H1 (cell line): Measurements from ENCODE around the gene CAPN2. TPM values are rescaled to one million over a fixed set of nuclear protein-coding genes. Genes with fewer than 3 reads are reported as not detected.

Experiments
- CTCF ChIA-PET: fragments of 300-600 bp; sonication (Branson Sonifier 250); formaldehyde crosslinking; loops from one replicate; lab custom pipeline; 2021; ENCODE audit not compliant: partially characterized antibody; lab: Charles Lee
- POLR2A ChIA-PET: fragments of 300-600 bp; sonication (Branson Sonifier 250); formaldehyde crosslinking; loops from one replicate; lab custom pipeline; 2021; ENCODE audit warnings: inconsistent platforms; ENCODE audit not compliant: partially characterized antibody; lab: Charles Lee
- DNase-seq, 2 experiments: peaks; one replicate each; pipeline versions ENCODE4 v3.0.0 to v3.0.0-alpha.2; 2010 to 2022; ENCODE audit warnings: low spot score in 2 of 2, low read depth in 1 of 2, mixed read lengths in 1 of 2
- FAIRE-seq: peaks from 2 replicates; lab custom pipeline; 2011; peaks lifted over from hg19 to GRCh38; lab: Jason Lieb, UNC
- H2AFZ ChIP-seq: 2 replicates; pipeline ENCODE4 v1.8.1; 2012; ENCODE audit warnings: low read length, inconsistent platforms
- H2AK5ac ChIP-seq: 2 replicates; pipeline ENCODE4 v1.6.1; 2013; ENCODE audit warnings: low read depth, low read length
- H2BK120ac ChIP-seq: replicated peaks from 2 replicates; pipeline ENCODE3; 2013; ENCODE audit warnings: low read depth, low read length, inconsistent platforms
- H2BK12ac ChIP-seq: 2 replicates; pipeline ENCODE4 v1.6.1; 2013; ENCODE audit warnings: low read depth, low read length
- H2BK15ac ChIP-seq: 2 replicates; pipeline ENCODE4 v1.6.1; 2013; ENCODE audit warnings: low read length
- H2BK20ac ChIP-seq: 2 replicates; pipeline ENCODE4 v1.6.1; 2013; ENCODE audit warnings: low read length
- H2BK5ac ChIP-seq: 2 replicates; pipeline ENCODE4 v1.6.1; 2013; ENCODE audit warnings: low read depth, low read length
- H3K14ac ChIP-seq: 2 replicates; pipeline ENCODE4 v1.6.1; 2013; ENCODE audit warnings: inconsistent platforms; ENCODE audit not compliant: insufficient read length
- H3K18ac ChIP-seq: 2 replicates; pipeline ENCODE4 v1.6.1; 2013; ENCODE audit warnings: low read length; ENCODE audit errors: extremely low read depth
- H3K23ac ChIP-seq: 2 replicates; pipeline ENCODE4 v1.6.1; 2013; ENCODE audit warnings: inconsistent platforms; ENCODE audit not compliant: insufficient read length
- H3K23me2 ChIP-seq: 2 replicates; pipeline ENCODE4 v1.6.1; 2013; ENCODE audit warnings: low read depth, low read length
- H3K27ac ChIP-seq: 2 replicates; pipeline ENCODE4 v1.6.1; 2011; ENCODE audit warnings: low read depth, low read length, inconsistent platforms
- H3K27me3 ChIP-seq, 4 experiments: replicated peaks in 1 of 4; 1 replicate in 1 of 4; 2 replicates in 3 of 4; pipeline versions ENCODE4 v1.6.1 to v1.8.1; 2011 to 2013; ENCODE audit warnings: low read length in 3 of 4, mild to moderate bottlenecking in 3 of 4, inconsistent platforms in 2 of 4, mixed read lengths in 2 of 4, moderate library complexity in 1 of 4; ENCODE audit not compliant: control insufficient read depth in 3 of 4, insufficient read depth in 3 of 4; ENCODE audit errors: extremely low read depth in 1 of 4
- H3K36me3 ChIP-seq, 4 experiments: 2 replicates each; pipeline versions ENCODE4 v1.6.1 to v1.8.1; 2011 to 2013; ENCODE audit warnings: mild to moderate bottlenecking in 4 of 4, low read length in 3 of 4, moderate library complexity in 2 of 4, control low read depth in 1 of 4, inconsistent platforms in 1 of 4; ENCODE audit not compliant: insufficient read depth in 4 of 4, control insufficient read depth in 2 of 4
- H3K4ac ChIP-seq: replicated peaks from 2 replicates; pipeline ENCODE3; 2013; ENCODE audit warnings: low read length, low read depth, mixed read lengths, inconsistent platforms; ENCODE audit not compliant: insufficient read length
- H3K4me1 ChIP-seq, 4 experiments: replicated peaks in 1 of 4; 1 replicate in 1 of 4; 2 replicates in 3 of 4; pipeline versions ENCODE4 v1.6.1 to v1.8.1; 2011 to 2013; ENCODE audit warnings: low read length in 3 of 4, inconsistent platforms in 2 of 4, mixed read lengths in 1 of 4; ENCODE audit not compliant: insufficient read depth in 4 of 4, control insufficient read depth in 3 of 4
- H3K4me2 ChIP-seq, 2 experiments: 2 replicates each; pipeline versions ENCODE4 v1.6.1 to v1.8.1; 2011 to 2013; ENCODE audit warnings: low read depth in 2 of 2, low read length in 2 of 2, control low read depth in 1 of 2, inconsistent platforms in 1 of 2, mild to moderate bottlenecking in 1 of 2; ENCODE audit not compliant: insufficient read depth in 1 of 2
- H3K4me3 ChIP-seq, 4 experiments: fragments of 200-600, 300-600 bp in 1 of 4; sonication (generic), shearing (Covaris generic), sonication (Bioruptor Twin) in 1 of 4; 2 replicates each; pipeline versions ENCODE4 v1.5.1 to v1.8.1; 2011 to 2016; ENCODE audit warnings: low read length in 4 of 4, low read depth in 3 of 4, control low read depth in 2 of 4, inconsistent platforms in 2 of 4, mild to moderate bottlenecking in 2 of 4, mixed read lengths in 1 of 4, moderate library complexity in 1 of 4; ENCODE audit not compliant: insufficient read depth in 2 of 4; ENCODE audit errors: extremely low read depth in 1 of 4
- H3K56ac ChIP-seq: replicated peaks from 2 replicates; pipeline ENCODE3; 2013; ENCODE audit warnings: low read depth, mild to moderate bottlenecking, mixed read lengths, low read length, inconsistent platforms; ENCODE audit not compliant: insufficient read length
- H3K79me1 ChIP-seq: 2 replicates; pipeline ENCODE4 v1.6.1; 2013; ENCODE audit warnings: low read depth, low read length, control low read depth
- H3K79me2 ChIP-seq, 2 experiments: 2 replicates each; pipeline versions ENCODE4 v1.6.1 to v1.8.1; 2012 to 2013; ENCODE audit warnings: low read length in 2 of 2, mild to moderate bottlenecking in 2 of 2, inconsistent platforms in 1 of 2; ENCODE audit not compliant: insufficient read depth in 2 of 2, control insufficient read depth in 1 of 2
- H3K9ac ChIP-seq, 4 experiments: replicated peaks in 1 of 4; 1 replicate in 1 of 4; 2 replicates in 3 of 4; pipeline versions ENCODE4 v1.6.1 to v1.8.1; 2011 to 2013; ENCODE audit warnings: low read depth in 3 of 4, low read length in 3 of 4, control low read depth in 2 of 4, mild to moderate bottlenecking in 2 of 4, moderate library complexity in 2 of 4, inconsistent platforms in 1 of 4; ENCODE audit errors: extremely low read depth in 1 of 4
- H3K9me3 ChIP-seq, 2 experiments: 2 replicates each; pipeline versions ENCODE4 v1.6.1 to v1.8.1; 2012 to 2013; ENCODE audit warnings: mild to moderate bottlenecking in 2 of 2, moderate library complexity in 2 of 2, control low read depth in 1 of 2, inconsistent platforms in 1 of 2, low read depth in 1 of 2, low read length in 1 of 2, mixed read lengths in 1 of 2; ENCODE audit not compliant: insufficient read depth in 2 of 2
- H4K20me1 ChIP-seq, 2 experiments: replicated peaks in 1 of 2; 2 replicates each; pipeline versions ENCODE3 to v1.8.1; 2011 to 2013; ENCODE audit warnings: inconsistent platforms in 2 of 2, low read length in 2 of 2, mild to moderate bottlenecking in 1 of 2; ENCODE audit not compliant: insufficient read depth in 2 of 2, control insufficient read depth in 1 of 2
- H4K5ac ChIP-seq: 2 replicates; pipeline ENCODE4 v1.6.1; 2013; ENCODE audit warnings: low read length, low read depth, mixed read lengths, inconsistent platforms; ENCODE audit not compliant: insufficient read length
- H4K8ac ChIP-seq: 2 replicates; pipeline ENCODE4 v1.8.0; 2013; ENCODE audit warnings: mild to moderate bottlenecking, moderate library complexity, low read length, inconsistent platforms; ENCODE audit not compliant: insufficient read depth; ENCODE audit errors: extremely low read depth
- H4K91ac ChIP-seq: replicated peaks from 2 replicates; pipeline ENCODE3; 2013; ENCODE audit warnings: low read length, mixed read lengths, inconsistent platforms; ENCODE audit not compliant: insufficient read length
- CEBPB ChIP-seq: IDR thresholded peaks from 2 replicates; pipeline ENCODE4 v1.6.1; 2012; ENCODE audit warnings: low read depth, low read length
- CTCF ChIP-seq, 3 experiments: IDR thresholded peaks; 1 replicate in 2 of 3; 2 replicates in 1 of 3; pipeline versions ENCODE4 v1.5.1 to v1.6.1; 2011; ENCODE audit warnings: low read length in 3 of 3, mild to moderate bottlenecking in 3 of 3, inconsistent platforms in 2 of 3, low read depth in 1 of 3, moderate library complexity in 1 of 3; ENCODE audit not compliant: insufficient read depth in 1 of 3; ENCODE audit errors: control extremely low read depth in 1 of 3
- SIN3A ChIP-seq, 2 experiments: IDR thresholded peaks in 1 of 2; conservative IDR thresholded peaks in 1 of 2; 2 replicates each; pipeline ENCODE4 v1.6.1; 2011 to 2012; ENCODE audit warnings: low read length in 2 of 2, improper control_type of control experiment in 1 of 2, low read depth in 1 of 2, mild to moderate bottlenecking in 1 of 2
- SRF ChIP-seq: IDR thresholded peaks from 2 replicates; pipeline ENCODE4 v1.6.1; 2011; ENCODE audit warnings: mild to moderate bottlenecking, low read depth, low read length, moderate library complexity
- TAF1 ChIP-seq: IDR thresholded peaks from 2 replicates; pipeline ENCODE4 v1.6.1; 2011; ENCODE audit warnings: mild to moderate bottlenecking, low read depth, low read length
- TAF7 ChIP-seq: optimal IDR thresholded peaks from 2 replicates; pipeline ENCODE3; 2011; ENCODE audit warnings: low read depth, mild to moderate bottlenecking, inconsistent platforms, low read length, moderate library complexity, borderline replicate concordance
- TEAD4 ChIP-seq: IDR thresholded peaks from 2 replicates; pipeline ENCODE4 v1.6.1; 2012; ENCODE audit warnings: low read depth, low read length, inconsistent platforms, mixed read lengths
- YY1 ChIP-seq: IDR thresholded peaks from 2 replicates; pipeline ENCODE4 v1.6.1; 2011; ENCODE audit warnings: low read depth, mild to moderate bottlenecking, low read length
- WGBS, 2 experiments: shearing (Covaris generic) in 1 of 2; methylation state at CpG; one replicate each; pipeline versions ENCODE4 v1.1.6 to v1.1.7; 2013 to 2015; ENCODE audit warnings: low lambda C conversion rate in 2 of 2, mixed read lengths in 2 of 2, inconsistent platforms in 1 of 2, low coverage in 1 of 2, missing lambda C conversion rate in 1 of 2; ENCODE audit not compliant: insufficient replicate concordance in 2 of 2, insufficient coverage in 1 of 2, insufficient read length in 1 of 2; ENCODE audit errors: extremely low coverage in 1 of 2, missing lambda C conversion rate in 1 of 2; 5-methylcytosine and 5-hydroxymethylcytosine counted together
- polyA plus RNA-seq, 7 experiments: library from polyadenylated mRNA; depleted of rRNA in 3 of 7; stranded (reverse) in 5 of 7; unstranded in 2 of 7; fragments of >200 nt in 5 of 7; fragments of 200-250 nt in 2 of 7; gene quantifications; 1 replicate in 5 of 7; 2 replicates in 1 of 7; 4 replicates in 1 of 7; pipeline versions ENCODE4 v1.2.1 to v1.2.3, GENCODE V29; 2011 to 2013; ENCODE audit warnings: missing spikeins in 2 of 7, mixed read lengths in 2 of 7
- total RNA-seq: library from RNA; stranded (reverse); fragmentation: NEBNext Ultra II Directional; extraction: Animal tissue kit (Norgen Biotek cat#: 25700); gene quantifications from 2 replicates; pipeline ENCODE4 v1.2.1, GENCODE V29; 2021
- TF ChIP-seq, protein P1 (sequence below): IDR thresholded peaks from 2 replicates; pipeline ENCODE4 v1.6.1; 2012; ENCODE audit warnings: low read length, inconsistent platforms

The CAPN2 gene
- total and polyA plus RNA-seq, 2 of the 8 experiments (the other 6 are each of a cell fraction or from before 2014, with no cell fraction given), result 9.2 to 10.3 TPM

DNA sequence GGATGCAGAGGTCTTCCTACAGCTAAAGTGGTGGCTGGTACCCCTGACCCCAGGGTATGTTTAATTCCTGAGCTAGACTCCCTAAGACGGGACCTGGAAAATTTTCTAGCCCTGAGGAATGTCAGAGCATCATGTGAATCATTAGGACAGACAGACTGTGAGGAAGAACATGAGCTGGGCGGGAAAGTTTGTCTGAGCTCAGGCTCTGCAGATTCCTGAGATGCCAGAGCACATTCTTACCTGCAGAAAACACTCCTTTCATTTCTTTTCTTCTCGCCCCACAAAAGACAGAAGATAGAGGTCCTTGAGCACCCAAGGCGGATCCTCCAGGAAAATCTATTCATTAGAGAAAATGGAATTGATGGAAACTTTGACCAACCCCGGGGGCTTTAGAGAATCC lies 6.5 kb downstream of the CAPN2 start:
- Histone ChIP-seq H3K79me1 (no peaks in the 10 kb centered on the region), H3K9ac (no peak overlapping the region), H4K8ac (no peak overlapping the region), H2AFZ (no peak overlapping the region), H4K5ac (no peak overlapping the region), H3K18ac (no peak overlapping the region), H3K4me2 (peak overlapping the region in 1 of 2 experiments; percentile 27; a peak in 1 of 4 replicates), H3K4me3 (no peak overlapping the region), H2BK5ac (no peak overlapping the region), H3K27me3 (peaks cover 0 to 69% (median 63%) of the 10 kb centered on the region in 4 experiments; a peak in 6 of 7 replicates), H4K91ac (no peak overlapping the region), H3K14ac (no peak overlapping the region), H2BK12ac (no peak overlapping the region), H3K27ac (no peak overlapping the region), H2BK120ac (no peak overlapping the region), H3K4ac (no peak overlapping the region), H3K4me1 (peaks cover 4 to 26% (median 16%) of the 10 kb centered on the region in 4 experiments; a peak in 6 of 7 replicates), H3K23me2 (no peaks in the 10 kb centered on the region), H2BK20ac (no peak overlapping the region), H3K36me3 (peaks cover 0 to 4% (median 0%) of the 10 kb centered on the region in 4 experiments; a peak in 1 of 8 replicates), H3K79me2 (no peaks in the 10 kb centered on the region), H2AK5ac (no peak overlapping the region), H4K20me1 (peaks cover 0 to 5% of the 10 kb centered on the region in 2 experiments), H3K56ac (no peak overlapping the region), H3K9me3 (no peaks in the 10 kb centered on the region), H3K23ac (no peak overlapping the region), H2BK15ac (no peak overlapping the region)
- FAIRE-seq (no peak), DNase-seq (no peak)
- CTCF ChIA-PET, result interaction anchor here (0.6 to 6.9 kb wide), 14 partner anchors 8 to 40 kb away, joined by 3 to 74 read pairs (median 8); no protein-coding TSS in a partner anchor
- WGBS, 2 experiments, result 25% methylated on average over 5 of the region's 5 CpGs; no CpG with 5 or more reads in 1 of the 2 experiments
- POLR2A ChIA-PET, result interaction anchor here (0.9 to 1.8 kb wide), 6 partner anchors 9 to 40 kb away, joined by 3 to 7 read pairs (median 4); no protein-coding TSS in a partner anchor
- TF ChIP-seq CEBPB (no peak), CTCF (IDR thresholded peaks at IDR 0.05; ENCODE audit: control extremely low read depth in 1 of 3, insufficient read depth in 1 of 3, low read depth in 1 of 3, low read length in 3 of 3) (no peak), YY1 (no peak), TEAD4 (peak; percentile 97), SRF (no peak), TAF1 (no peak), TAF7 (no peak), SIN3A (conservative IDR thresholded peaks at IDR 0.05 in 1 of 2, IDR thresholded peaks at IDR 0.05 in 1 of 2; ENCODE audit: low read depth in 1 of 2, low read length in 2 of 2) (0 out of 4 replicates have a peak, but pooled peaks of 1 of the 2 experiments have one; percentile 45)
- TF ChIP-seq, protein P1, sequence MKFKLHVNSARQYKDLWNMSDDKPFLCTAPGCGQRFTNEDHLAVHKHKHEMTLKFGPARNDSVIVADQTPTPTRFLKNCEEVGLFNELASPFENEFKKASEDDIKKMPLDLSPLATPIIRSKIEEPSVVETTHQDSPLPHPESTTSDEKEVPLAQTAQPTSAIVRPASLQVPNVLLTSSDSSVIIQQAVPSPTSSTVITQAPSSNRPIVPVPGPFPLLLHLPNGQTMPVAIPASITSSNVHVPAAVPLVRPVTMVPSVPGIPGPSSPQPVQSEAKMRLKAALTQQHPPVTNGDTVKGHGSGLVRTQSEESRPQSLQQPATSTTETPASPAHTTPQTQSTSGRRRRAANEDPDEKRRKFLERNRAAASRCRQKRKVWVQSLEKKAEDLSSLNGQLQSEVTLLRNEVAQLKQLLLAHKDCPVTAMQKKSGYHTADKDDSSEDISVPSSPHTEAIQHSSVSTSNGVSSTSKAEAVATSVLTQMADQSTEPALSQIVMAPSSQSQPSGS, result no peak
